GM12874 (cell line): ENCODE measurements around the gene USP32.

ENCODE experiments used
- TF ChIP-seq, protein P1 (sequence below): IDR thresholded peaks from 2 replicates; pipeline ENCODE4 v1.5.1; 2011; ENCODE audit warnings: low read depth, mild to moderate bottlenecking, control low read depth, low read length, moderate library complexity; ENCODE audit not compliant: insufficient read depth

The USP32 gene

DNA sequence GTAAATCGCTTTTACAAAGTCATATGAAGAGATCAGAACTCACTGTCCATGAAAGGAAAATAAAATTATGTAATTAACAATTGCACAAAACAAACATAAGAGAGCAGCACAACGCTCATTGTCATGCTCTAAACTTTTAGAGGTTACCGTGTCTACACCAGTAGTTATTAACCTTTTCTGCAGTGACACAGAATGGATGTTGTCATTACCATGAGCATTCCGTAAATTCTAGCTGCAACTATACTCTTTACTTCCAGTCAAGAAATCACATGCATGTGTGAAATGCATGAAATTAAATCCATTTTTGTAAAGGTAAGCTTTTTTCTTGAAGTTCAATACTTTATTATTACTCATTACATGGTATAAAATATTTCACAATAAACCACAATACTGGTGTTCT is 38.2 kb downstream of the USP32 start:
- TF ChIP-seq, protein P1, sequence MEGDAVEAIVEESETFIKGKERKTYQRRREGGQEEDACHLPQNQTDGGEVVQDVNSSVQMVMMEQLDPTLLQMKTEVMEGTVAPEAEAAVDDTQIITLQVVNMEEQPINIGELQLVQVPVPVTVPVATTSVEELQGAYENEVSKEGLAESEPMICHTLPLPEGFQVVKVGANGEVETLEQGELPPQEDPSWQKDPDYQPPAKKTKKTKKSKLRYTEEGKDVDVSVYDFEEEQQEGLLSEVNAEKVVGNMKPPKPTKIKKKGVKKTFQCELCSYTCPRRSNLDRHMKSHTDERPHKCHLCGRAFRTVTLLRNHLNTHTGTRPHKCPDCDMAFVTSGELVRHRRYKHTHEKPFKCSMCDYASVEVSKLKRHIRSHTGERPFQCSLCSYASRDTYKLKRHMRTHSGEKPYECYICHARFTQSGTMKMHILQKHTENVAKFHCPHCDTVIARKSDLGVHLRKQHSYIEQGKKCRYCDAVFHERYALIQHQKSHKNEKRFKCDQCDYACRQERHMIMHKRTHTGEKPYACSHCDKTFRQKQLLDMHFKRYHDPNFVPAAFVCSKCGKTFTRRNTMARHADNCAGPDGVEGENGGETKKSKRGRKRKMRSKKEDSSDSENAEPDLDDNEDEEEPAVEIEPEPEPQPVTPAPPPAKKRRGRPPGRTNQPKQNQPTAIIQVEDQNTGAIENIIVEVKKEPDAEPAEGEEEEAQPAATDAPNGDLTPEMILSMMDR = no peak

DNA sequence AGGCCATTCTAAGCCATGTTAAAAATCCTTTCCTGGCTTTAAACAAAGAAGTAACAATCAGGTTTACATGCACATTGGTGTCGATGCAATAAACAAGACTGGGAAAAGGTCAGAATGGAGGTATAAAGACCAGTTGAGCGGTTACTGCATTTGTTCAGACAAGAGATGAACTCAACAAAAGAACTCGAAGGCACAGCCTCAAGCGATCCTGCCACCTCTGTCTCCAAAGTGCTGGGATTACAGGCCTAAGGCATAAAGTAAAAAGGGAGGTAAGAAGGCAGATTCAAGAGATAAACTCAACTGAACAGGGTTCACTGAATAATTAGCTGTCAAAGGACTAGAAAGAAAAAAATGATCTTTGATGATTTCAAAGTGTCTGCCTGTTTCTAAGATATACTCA is 39.4 kb downstream of the USP32 start:
- TF ChIP-seq, protein P1 = no peak

DNA sequence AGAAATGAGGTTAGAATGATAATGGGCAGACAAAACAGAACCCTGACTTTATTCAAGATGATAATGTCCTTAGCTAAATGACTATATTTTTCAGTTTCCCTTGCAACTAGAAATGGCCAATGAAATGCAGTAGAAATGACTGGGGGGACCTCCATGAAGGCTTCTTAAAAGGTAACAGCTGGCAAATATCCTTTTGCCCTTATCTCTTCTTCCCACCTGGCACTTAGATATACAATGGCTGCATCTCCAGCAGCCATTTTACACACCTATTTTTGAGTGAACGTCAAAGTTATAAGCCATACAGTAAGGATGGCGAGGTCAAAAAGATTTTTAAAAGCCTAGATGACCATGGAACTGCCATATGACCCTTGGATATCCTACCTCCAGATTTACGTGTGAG is 39.9 kb downstream of the USP32 start:
- TF ChIP-seq, protein P1 = no peak

DNA sequence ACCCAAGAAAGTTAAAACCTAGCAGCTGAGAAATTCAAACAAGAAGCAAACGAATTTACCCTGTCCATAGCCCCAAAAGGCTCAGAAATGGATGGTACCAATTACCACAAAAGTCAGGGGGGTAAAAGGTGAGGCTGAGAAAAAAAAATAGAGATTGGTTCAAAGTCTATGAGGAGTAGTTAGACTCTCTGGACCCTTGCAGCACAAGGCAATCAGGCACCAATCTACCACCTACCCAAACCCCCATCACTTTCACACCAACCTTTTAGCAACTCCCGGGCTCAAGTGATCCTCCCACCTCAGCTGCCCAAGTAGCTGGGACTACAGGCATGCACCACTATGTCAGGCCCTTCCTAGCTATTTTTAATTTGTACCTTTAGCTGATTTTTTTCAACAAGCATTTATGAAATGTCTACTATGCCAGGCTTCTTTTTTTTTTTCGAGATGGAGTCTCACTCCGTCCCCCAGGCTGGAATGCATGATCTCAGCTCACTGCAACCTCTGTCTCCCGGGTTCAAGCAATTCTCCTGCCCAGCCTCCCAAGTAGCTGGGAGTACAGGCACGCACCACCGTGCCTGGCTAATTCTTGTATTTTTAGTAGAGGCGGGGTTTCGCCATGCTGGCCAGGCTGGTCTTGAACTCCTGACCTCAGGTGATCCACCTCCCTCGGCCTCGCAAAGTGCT is 40.8 kb downstream of the USP32 start:
- TF ChIP-seq, protein P1 = no peak

DNA sequence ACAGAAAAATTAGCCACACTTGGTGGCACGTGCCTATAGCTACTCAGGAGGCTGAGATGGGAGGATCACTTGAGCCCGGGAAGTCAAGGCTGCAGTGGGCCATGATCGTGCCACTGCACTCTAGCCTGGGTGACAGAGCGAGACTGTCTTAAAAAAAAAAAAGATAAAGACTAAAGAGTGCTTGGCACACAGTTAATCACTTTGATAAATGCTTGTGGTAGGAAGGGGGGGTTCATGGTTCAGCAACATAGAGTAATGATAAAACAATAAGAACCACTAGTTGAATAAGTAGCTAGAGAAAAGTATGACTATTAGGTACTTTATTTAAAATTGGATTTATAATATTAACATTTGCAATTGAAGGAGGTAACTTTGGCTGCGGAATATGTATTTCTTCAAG is 43.3 kb downstream of the USP32 start:
- TF ChIP-seq, protein P1 = no peak

DNA sequence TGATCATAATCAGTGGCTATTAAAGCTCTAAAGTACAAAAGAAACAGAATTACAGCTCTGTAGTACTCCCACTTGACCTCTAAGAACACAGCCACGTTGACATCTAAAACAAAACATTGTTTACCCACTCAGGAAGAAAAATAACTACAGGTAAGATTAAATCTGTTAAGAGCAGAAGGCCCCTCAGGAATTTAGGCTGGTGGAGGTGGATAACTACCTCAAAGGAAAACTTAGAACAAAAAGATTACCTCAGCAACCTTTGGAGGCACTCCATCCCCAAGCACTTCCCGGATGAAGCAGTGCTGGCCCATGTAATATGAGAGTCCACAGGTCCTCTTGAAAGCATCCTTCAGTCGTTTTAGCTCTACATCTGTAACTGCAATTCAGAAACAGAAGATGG is 46.7 kb downstream of the USP32 start:
- TF ChIP-seq, protein P1 = no peak

DNA sequence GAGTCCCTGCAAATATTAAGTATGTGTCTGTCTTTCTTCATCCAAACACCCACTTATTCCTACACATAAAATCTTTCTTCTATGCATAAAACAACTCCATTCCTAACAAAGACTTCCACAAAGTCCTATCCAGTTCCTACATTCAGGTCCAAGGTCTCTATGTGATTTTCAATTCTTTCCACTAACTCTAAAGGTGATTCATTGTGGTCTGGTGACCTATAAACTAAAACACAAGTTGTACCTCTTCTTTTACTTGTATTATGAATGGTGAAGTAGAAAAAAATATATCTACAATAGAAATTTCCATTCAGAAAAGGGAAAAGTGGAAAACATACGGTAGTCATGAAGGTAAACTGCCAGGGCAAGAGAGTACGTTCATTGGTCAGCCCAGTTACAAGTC is 56.6 kb downstream of the USP32 start:
- TF ChIP-seq, protein P1 = no peak
